BJ (cell line): ENCODE measurements around the gene SPINT1. TPM values are rescaled to one million over a fixed set of nuclear protein-coding genes. Genes with fewer than 3 reads are reported as not detected.

Experiments
- CTCF ChIA-PET: fragments of 350-600 bp; formaldehyde crosslinking; extraction: SDS; loops from one replicate; lab custom pipeline; 2021; ENCODE audit warnings: antibody characterized with exemption, inconsistent platforms; lab: Yijun Ruan, JAX
- POLR2A ChIA-PET: fragments of 300-600 bp; sonication (Branson Sonifier 250); formaldehyde crosslinking; extraction: SDS; loops from one replicate; lab custom pipeline; 2021; ENCODE audit warnings: antibody characterized with exemption; lab: Charles Lee
- DNase-seq: peaks from one replicate; pipeline ENCODE4 v3.0.0-alpha.2; 2011; ENCODE audit warnings: low read depth
- H3K27me3 ChIP-seq: 2 replicates; pipeline ENCODE4 v1.6.0; 2011; ENCODE audit warnings: low read length; ENCODE audit not compliant: control insufficient read depth, insufficient read depth
- H3K36me3 ChIP-seq: 2 replicates; pipeline ENCODE4 v1.5.1; 2011; ENCODE audit warnings: low read length; ENCODE audit not compliant: control insufficient read depth, insufficient read depth
- H3K4me3 ChIP-seq: 2 replicates; pipeline ENCODE4 v1.5.1; 2011; ENCODE audit warnings: low read depth, mild to moderate bottlenecking, control low read depth, low read length
- polyA minus RNA-seq: library from RNA; depleted of rRNA, polyadenylated mRNA; stranded (reverse); fragments of >200 nt; gene quantifications from 2 replicates; pipeline ENCODE4 v1.2.3, GENCODE V29; 2011; rRNA and poly(A)+ RNA removed
- polyA plus RNA-seq: library from polyadenylated mRNA; depleted of rRNA; stranded (reverse); fragments of >200 nt; gene quantifications from 2 replicates; pipeline ENCODE4 v1.2.3, GENCODE V29; 2011; rRNA removed
- TF ChIP-seq, protein P1 (sequence below): IDR thresholded peaks from 2 replicates; pipeline ENCODE4 v1.5.1; 2011; ENCODE audit warnings: low read depth, mild to moderate bottlenecking, control low read depth, inconsistent platforms, low read length, moderate library complexity; ENCODE audit not compliant: insufficient read depth

The SPINT1 gene, protein sequence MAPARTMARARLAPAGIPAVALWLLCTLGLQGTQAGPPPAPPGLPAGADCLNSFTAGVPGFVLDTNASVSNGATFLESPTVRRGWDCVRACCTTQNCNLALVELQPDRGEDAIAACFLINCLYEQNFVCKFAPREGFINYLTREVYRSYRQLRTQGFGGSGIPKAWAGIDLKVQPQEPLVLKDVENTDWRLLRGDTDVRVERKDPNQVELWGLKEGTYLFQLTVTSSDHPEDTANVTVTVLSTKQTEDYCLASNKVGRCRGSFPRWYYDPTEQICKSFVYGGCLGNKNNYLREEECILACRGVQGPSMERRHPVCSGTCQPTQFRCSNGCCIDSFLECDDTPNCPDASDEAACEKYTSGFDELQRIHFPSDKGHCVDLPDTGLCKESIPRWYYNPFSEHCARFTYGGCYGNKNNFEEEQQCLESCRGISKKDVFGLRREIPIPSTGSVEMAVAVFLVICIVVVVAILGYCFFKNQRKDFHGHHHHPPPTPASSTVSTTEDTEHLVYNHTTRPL
- polyA plus RNA-seq (0.22 and 1.1 TPM in 2 replicates), polyA minus RNA-seq (1.9 and 3.5 TPM in 2 replicates)

DNA sequence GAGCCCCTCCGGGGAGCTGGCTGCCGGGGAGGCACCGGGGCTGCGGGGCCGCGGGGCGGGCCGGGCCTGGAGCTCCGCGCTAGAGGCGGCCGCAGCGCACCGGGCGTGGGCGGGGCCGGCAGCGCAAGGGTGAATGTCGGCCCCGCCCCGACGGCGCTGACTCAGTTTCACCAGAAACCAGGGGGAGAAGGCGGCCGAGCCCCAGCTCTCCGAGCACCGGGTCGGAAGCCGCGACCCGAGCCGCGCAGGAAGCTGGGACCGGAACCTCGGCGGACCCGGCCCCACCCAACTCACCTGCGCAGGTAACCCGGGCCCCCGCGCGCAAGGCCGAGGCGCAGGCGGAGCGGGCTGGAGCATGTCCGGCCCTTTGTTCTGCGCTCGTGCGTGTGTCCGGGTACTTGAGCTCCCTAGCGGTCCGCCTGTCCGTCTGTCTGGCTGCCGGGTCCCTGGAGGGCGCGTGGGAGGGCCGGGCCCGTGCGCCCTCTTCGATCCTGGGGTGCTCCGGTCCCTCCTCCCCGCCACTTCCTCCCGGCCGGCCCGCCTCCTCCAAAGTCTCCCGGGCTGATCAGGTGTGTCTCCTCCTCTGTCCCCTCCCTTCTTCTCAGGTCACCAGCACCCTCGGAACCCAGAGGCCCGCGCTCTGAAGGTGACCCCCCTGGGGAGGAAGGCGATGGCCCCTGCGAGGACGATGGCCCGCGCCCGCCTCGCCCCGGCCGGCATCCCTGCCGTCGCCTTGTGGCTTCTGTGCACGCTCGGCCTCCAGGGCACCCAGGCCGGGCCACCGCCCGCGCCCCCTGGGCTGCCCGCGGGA is at the start of gene SPINT1:
Gene SPINT1 (plus strand): TSS at position 164 of the 811 bp plus-strand sequence. CDS start 507 bp downstream, at position 671.
- no peak for DNase-seq
- ChIA-PET POLR2A (interaction anchor here (0.6 kb wide), 1 partner anchor 18 kb away, joined by 3 read pairs; no protein-coding TSS in a partner anchor), CTCF (interaction anchor here (1.1 to 8.3 kb wide), 5 partner anchors 11 to 80 kb away, joined by 3 to 81 read pairs (median 4); partner anchors contain the start of genes GCHFR and VPS18)
- TF ChIP-seq, protein P1, sequence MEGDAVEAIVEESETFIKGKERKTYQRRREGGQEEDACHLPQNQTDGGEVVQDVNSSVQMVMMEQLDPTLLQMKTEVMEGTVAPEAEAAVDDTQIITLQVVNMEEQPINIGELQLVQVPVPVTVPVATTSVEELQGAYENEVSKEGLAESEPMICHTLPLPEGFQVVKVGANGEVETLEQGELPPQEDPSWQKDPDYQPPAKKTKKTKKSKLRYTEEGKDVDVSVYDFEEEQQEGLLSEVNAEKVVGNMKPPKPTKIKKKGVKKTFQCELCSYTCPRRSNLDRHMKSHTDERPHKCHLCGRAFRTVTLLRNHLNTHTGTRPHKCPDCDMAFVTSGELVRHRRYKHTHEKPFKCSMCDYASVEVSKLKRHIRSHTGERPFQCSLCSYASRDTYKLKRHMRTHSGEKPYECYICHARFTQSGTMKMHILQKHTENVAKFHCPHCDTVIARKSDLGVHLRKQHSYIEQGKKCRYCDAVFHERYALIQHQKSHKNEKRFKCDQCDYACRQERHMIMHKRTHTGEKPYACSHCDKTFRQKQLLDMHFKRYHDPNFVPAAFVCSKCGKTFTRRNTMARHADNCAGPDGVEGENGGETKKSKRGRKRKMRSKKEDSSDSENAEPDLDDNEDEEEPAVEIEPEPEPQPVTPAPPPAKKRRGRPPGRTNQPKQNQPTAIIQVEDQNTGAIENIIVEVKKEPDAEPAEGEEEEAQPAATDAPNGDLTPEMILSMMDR = no peak
- H3K4me3 ChIP-seq = peak within 1 kb of the TSS; percentile 38
- no peaks in the 10 kb centered on the region for H3K36me3 ChIP-seq
- peaks cover 15% of the 10 kb centered on the region for H3K27me3 ChIP-seq

DNA sequence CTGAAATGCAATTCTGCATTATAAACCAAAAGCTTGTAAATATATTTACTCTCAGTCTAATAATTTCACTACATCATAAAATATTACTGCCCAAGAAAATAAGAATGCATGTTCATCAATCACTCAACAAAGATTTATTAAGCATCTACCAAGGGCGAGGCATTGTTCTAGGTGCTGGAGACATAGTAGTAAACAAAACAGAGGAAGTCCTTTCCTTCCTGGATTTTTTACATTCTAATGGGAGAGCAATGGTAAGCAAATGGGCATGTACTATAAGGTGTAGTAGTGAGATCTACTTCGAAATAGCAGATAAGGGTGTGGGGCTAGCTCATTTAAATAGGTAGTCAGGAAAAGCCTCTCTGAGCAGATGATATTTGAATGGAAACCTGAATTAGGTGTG is 47.8 kb upstream of the SPINT1 start:
- TF ChIP-seq, protein P1 = no peak
- POLR2A ChIA-PET = no interaction called here
- CTCF ChIA-PET = no interaction called here
- H3K27me3 ChIP-seq = no peaks in the 10 kb centered on the region
- no peak for DNase-seq
- no peak overlapping the region for H3K4me3 ChIP-seq
- H3K36me3 ChIP-seq = no peaks in the 10 kb centered on the region

DNA sequence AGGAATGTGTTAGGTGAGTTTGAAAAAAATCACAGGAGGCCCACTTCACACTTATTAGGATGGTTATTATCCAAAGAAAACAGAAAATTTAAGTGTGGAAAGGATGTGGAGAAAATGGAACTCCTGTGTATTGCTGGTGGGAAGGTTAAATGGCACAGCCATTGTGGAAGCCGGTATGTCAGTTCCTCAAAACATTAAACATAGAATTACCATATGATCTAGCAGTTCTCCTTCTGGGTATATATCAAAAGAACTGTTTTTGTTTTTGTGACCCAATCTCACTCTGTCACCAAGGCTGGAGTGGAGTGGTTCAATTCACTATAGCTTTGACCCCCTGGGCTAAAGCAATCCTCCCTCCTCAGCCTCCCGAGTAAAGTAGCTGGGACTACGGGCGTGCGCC is 47.3 kb upstream of the SPINT1 start:
- CTCF ChIA-PET = no interaction called here
- POLR2A ChIA-PET = no interaction called here

DNA sequence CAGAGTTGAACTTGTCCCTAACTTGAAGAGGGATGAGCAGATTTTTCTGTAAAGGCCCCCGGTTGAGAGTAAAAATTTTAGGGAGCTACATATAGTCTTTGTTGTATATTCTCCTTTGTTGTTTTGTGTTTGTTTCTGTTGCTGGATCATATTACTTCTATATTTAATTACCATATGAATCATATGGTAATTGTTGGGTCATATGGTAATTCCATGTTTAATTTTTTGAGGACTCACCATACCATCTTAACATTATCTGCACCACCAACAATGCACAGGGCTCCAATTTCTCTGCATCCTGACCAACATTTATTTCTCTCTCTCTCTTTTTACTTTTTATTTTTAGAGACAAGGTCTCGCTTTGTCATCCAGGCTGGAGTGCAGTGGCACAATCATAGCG is 44.3 kb upstream of the SPINT1 start:
- no peak for DNase-seq
- Histone ChIP-seq H3K4me3 (no peak overlapping the region), H3K36me3 (no peaks in the 10 kb centered on the region), H3K27me3 (no peaks in the 10 kb centered on the region)
- POLR2A ChIA-PET = no interaction called here
- CTCF ChIA-PET = no interaction called here
- TF ChIP-seq, protein P1 = no peak

More for the DNA sequence above, 47.3 kb upstream of the SPINT1 start:
- no peaks in the 10 kb centered on the region for H3K36me3 ChIP-seq
- TF ChIP-seq, protein P1 = no peak
- no peaks in the 10 kb centered on the region for H3K27me3 ChIP-seq
- H3K4me3 ChIP-seq = no peak overlapping the region
- DNase-seq = no peak
